ENCODE data around the gene CHRM2.

GRCh38 chr7:136869001-136869961 lies 829 bp downstream of the CHRM2 start:
- TF ChIP-seq CTCF (IDR thresholded peaks at IDR 0.05; ENCODE audit: insufficient read depth, low read length) (no peak), POLR2AphosphoS5 (IDR thresholded peaks at IDR 0.05; ENCODE audit: low read depth) (no peak), REST (IDR thresholded peaks at IDR 0.05; ENCODE audit: insufficient replicate concordance, low read depth) (no peak)

Measured in HL-60 (cell line).